Heart left ventricle (tissue), 16 donors: ENCODE results near the gene PALD1. TPM values are rescaled to one million over a fixed set of nuclear protein-coding genes. Genes with fewer than 3 reads are reported as not detected.
A peak's percentile ranks its signal among the peaks of the same experiment; 100 is the strongest.

Source experiments
- ATAC-seq, 4 donors: fragments of 200-7000 bp; cut with Tn5 transposase; one replicate each; pipeline ENCODE4 v1.9.1; 2020 to 2022; ENCODE audit warnings: moderate library complexity in 4 of 4, mild to moderate bottlenecking in 3 of 4, moderate number of reproducible peaks in 1 of 4
- DNase-seq, 5 donors: peaks; one replicate each; pipeline ENCODE4 v3.0.0-alpha.2; 2020
- H3K27ac ChIP-seq, 12 donors: fragments of 200-600 bp; sonication (generic) in 4 of 12; one replicate each; pipeline versions ENCODE4 v1.5.0 to v1.8.0; 2016 to 2022; ENCODE audit warnings: mild to moderate bottlenecking in 2 of 12
- H3K27me3 ChIP-seq, 9 donors: fragments of 200-600 bp; sonication (generic) in 2 of 9; one replicate each; pipeline versions ENCODE4 v1.5.1 to v1.8.0; 2016 to 2022; ENCODE audit warnings: mild to moderate bottlenecking in 3 of 9
- H3K36me3 ChIP-seq, 9 donors: fragments of 200-600 bp; sonication (generic) in 2 of 9; one replicate each; pipeline versions ENCODE4 v1.5.0 to v1.8.0; 2018 to 2022; ENCODE audit warnings: mild to moderate bottlenecking in 2 of 9
- H3K4me1 ChIP-seq, 12 donors: fragments of 200-600 bp; sonication (generic) in 4 of 12; one replicate each; pipeline versions ENCODE4 v1.5.0 to v1.8.0; 2016 to 2022; ENCODE audit warnings: mild to moderate bottlenecking in 3 of 12
- H3K4me3 ChIP-seq, 12 donors: fragments of 200-600 bp; sonication (generic) in 4 of 12; one replicate each; pipeline versions ENCODE4 v1.5.0 to v1.8.0; 2017 to 2022; ENCODE audit warnings: mild to moderate bottlenecking in 9 of 12, moderate library complexity in 4 of 12
- H3K9me3 ChIP-seq, 12 donors: fragments of 200-600 bp; sonication (generic) in 4 of 12; one replicate each; pipeline versions ENCODE4 v1.5.0 to v1.8.0; 2016 to 2022; ENCODE audit warnings: mild to moderate bottlenecking in 1 of 12
- POLR2A ChIP-seq, 2 donors: fragments of 450-650 bp; IDR thresholded peaks; one replicate each; pipeline ENCODE4 v1.6.1; 2017; ENCODE audit warnings: antibody characterized with exemption in 2 of 2, mild to moderate bottlenecking in 2 of 2, moderate library complexity in 2 of 2
- WGBS, 4 donors: extraction: QIAGEN DNeasy Blood & Tissue Kit in 2 of 4; methylation state at CpG; one replicate each; pipeline versions ENCODE4 v1.1.5 to v1.1.7; 2013 to 2018; 5-methylcytosine and 5-hydroxymethylcytosine counted together
- intact Hi-C, 10 donors: fragments of 100-400 bp; cut with DNase I; formaldehyde crosslinking; loops; one replicate each; pipeline versions ENCODE4 v1.11.1 to v1.14.2; 2022
- polyA plus RNA-seq, 2 donors: library from polyadenylated mRNA; stranded (reverse); fragments of 200-250 nt; gene quantifications; one replicate each; pipeline ENCODE4 v1.2.3, GENCODE V29; 2013
- total RNA-seq, 9 donors: library from RNA; depleted of rRNA in 2 of 9; stranded (reverse); fragments of >200 nt in 2 of 9; fragmentation: NEBNext Ultra II Directional in 3 of 9; extraction: Animal tissue kit (Norgen Biotek cat#: 25700) in 3 of 9; gene quantifications; one replicate each; pipeline versions ENCODE4 v1.1.0 to v1.2.4, GENCODE V29; 2016 to 2023
- TF ChIP-seq, protein P1 (sequence below), 12 donors: fragments of 200-600 bp; sonication (generic) in 4 of 12; IDR thresholded peaks; one replicate each; pipeline versions ENCODE4 v1.5.0 to v1.8.0; 2018 to 2022; ENCODE audit warnings: antibody characterized with exemption in 12 of 12, mild to moderate bottlenecking in 5 of 12
- donor health status: ischemic (EF 13 %, LVEDD 7.1; RV severe dilation, severe dysfunction).
- donor health status: healthy with polysubstance abuse.
- donor health status: DM: no; HTN: yes; CAD: no.
- donor health status: DM: no; HTN: no; CAD: no.
- donor health status: ischemic (EF 25% LVEDD 6.9; RV normal size, moderate dysfunction).
- donor health status: ischemic (EF 25% LVEDD 5.7; RV mildly dilated, moderate dysfunction).
- donor health status: healthy.
- donor health status: DM: yes; HTN: yes; CAD: no.
- donor health status: ischemic (EF 35%, LVEDD 5.7; RV mildly dilated, moderate dysfunction).
- donor health status: nonischemic (EF 11% LVEDD 7.7; RV severe dilation, severe dysfunction).
- donor health status: DM: yes; HTN: yes; CAD: no.
- donor health status: PGD.
- donor health status: ischemic (EF 29% LVEDD 5.4; RV normal size, mild dysfunction).
- donor health status: nonischemic (EF 23%, LVEDD 6.1; RV moderate dilation, normal function).

The PALD1 gene
- total and polyA plus RNA-seq, 11 donors = 2.7 to 12.3 (median 5.5) TPM

DNA sequence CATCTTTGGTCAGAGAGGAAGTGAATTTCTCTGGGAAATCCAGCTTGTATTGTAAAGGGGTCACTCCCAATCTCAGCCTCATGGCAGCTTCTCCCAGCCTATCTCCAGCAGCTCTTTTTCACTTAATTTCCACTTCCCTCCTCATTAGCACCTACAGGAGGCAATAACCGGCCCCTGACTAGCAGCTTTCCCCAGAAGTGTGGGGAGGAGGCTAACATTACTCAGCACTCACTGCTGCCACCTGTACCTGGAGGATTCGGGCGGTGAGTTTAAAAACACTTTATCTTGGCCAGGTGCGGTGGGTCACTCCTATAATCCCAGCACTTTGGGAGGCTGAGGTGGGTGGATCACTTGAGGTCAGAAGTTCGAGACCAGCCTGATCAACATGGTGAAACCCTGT is 40.8 kb upstream of the PALD1 start:
- no peak overlapping the region for H3K27ac ChIP-seq
- TF ChIP-seq POLR2A (IDR thresholded peaks at IDR 0.05) = no peak
- TF ChIP-seq, protein P1, sequence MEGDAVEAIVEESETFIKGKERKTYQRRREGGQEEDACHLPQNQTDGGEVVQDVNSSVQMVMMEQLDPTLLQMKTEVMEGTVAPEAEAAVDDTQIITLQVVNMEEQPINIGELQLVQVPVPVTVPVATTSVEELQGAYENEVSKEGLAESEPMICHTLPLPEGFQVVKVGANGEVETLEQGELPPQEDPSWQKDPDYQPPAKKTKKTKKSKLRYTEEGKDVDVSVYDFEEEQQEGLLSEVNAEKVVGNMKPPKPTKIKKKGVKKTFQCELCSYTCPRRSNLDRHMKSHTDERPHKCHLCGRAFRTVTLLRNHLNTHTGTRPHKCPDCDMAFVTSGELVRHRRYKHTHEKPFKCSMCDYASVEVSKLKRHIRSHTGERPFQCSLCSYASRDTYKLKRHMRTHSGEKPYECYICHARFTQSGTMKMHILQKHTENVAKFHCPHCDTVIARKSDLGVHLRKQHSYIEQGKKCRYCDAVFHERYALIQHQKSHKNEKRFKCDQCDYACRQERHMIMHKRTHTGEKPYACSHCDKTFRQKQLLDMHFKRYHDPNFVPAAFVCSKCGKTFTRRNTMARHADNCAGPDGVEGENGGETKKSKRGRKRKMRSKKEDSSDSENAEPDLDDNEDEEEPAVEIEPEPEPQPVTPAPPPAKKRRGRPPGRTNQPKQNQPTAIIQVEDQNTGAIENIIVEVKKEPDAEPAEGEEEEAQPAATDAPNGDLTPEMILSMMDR (IDR thresholded peaks at IDR 0.05) = no peak
- no peaks in the 10 kb centered on the region for H3K36me3 ChIP-seq
- ATAC-seq (no peak), DNase-seq (no peak)
- H3K9me3 ChIP-seq = no peaks in the 10 kb centered on the region
- intact Hi-C loops = no loop called here
- WGBS, 4 donors = 81 to 85% (median 84%) methylated on average over 5 of the region's 5 CpGs
- peaks cover 0 to 39% (median 27%) of the 10 kb centered on the region in 9 donors for H3K27me3 ChIP-seq
- no peak overlapping the region for H3K4me3 ChIP-seq
- H3K4me1 ChIP-seq = peaks cover 0 to 38% (median 24%) of the 10 kb centered on the region in 12 donors

DNA sequence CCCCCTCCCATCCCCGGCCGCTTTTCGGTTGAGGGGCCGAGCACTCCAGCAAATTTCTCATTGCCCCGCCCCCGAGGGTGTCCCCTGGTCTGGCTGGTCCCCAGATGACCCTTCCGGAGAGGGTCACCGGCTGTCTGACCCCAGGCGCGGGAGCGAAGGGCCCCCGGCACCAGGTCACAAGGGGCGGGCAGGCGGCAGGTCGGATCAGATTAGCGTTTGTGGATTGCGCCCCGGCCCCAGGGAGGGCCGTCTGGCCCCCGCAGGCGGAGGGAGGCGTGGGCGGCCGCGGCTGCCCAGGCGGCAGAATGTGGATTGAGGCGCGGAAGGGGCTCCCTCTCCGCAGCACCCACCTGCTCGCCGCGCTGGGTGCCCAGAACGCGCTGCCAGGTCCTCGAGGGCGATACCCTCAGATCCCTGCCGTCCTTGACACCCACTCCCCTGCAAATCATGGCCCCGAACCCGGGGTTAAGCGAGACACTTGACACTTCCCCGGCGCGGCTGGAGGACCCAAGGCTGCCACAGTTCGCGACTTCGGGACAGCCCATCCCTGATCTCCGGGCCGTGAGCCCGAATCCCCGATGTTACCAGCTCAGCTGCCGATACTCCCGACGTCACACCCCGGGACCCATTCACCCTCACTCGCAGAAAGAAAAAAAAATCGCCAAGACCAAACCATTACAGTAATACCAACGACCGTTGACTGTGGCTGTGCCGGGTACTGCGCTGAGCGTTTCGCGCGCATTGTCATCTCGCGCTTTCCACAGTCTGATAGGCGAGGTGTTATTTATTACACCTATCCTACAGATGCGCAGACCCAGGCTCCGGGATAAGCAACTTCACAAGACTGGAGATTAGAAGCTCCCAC is 38.0 kb upstream of the PALD1 start:
- Histone ChIP-seq H3K27me3 (peaks cover 0 to 42% (median 27%) of the 10 kb centered on the region in 9 donors), H3K4me3 (peak overlapping the region in 10 of 12 donors; percentile 20 to 49 (median 40)), H3K9me3 (no peaks in the 10 kb centered on the region), H3K27ac (no peak overlapping the region), H3K4me1 (peaks cover 0 to 23% (median 15%) of the 10 kb centered on the region in 12 donors), H3K36me3 (no peaks in the 10 kb centered on the region)
- ATAC-seq (peak in 3 of 4 donors; percentile 8 to 31 (median 21)), DNase-seq (no peak)
- intact Hi-C loops = loop anchor here in 1 of 10 donors (10.0 kb wide), 1 partner anchor 234 kb away; the partner anchor contains the start of gene ADAMTS14
- TF ChIP-seq POLR2A (IDR thresholded peaks at IDR 0.05) = no peak
- TF ChIP-seq, protein P1 (IDR thresholded peaks at IDR 0.05) = no peak
- WGBS, 4 donors = 6 to 9% (median 7%) methylated on average over 50 to 69 of the region's 69 CpGs

DNA sequence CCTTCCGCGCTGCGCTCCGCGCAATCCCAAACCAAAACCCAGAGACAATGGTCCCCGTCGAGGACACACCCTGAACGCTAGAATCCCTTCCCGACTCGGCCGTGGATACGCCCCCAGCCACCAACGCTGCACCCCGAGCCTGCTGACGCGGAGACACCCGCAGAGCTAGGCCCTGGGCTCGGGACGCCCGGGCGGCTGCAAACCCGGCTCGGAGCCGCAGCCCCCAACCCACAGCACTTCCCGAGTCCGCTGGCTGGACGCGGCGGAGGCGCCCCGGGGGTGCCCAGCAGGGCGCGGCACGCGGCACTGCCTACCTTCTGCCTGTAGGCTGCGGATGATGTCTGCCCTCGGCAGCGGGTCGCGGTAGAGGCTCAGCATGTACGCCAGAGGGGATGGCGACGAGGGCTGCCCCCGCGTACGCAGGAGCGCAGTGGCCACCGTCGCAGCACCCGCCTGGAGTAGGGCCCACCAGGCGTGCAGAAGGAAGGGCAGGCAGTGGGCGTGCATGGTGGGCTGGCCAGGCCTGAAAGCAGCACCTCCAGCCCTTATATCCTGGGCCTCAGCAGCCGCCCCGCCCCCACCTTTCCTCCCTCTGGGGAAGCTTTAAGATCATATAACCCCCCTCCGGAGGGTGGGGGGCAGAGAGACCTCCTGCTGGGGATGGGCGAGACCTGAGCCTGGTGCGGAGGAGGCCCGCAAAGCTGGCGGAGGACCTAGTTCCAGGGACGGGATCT is 37.2 kb upstream of the PALD1 start, which contains the start of gene NODAL:
Gene NODAL (minus strand): TSS at position 521 of the 734 bp plus-strand sequence. CDS start 14 bp downstream, at position 507.
- intact Hi-C loops = loop anchor here in 1 of 10 donors (10.0 kb wide), 1 partner anchor 233 kb away; the partner anchor contains the start of gene ADAMTS14
- ATAC-seq = peak in 3 of 4 donors; percentile 21 to 47 (median 28)
- 10 to 21% (median 16%) methylated on average over 45 to 60 of the region's 60 CpGs for WGBS, 4 donors

More for the DNA sequence above, 37.2 kb upstream of the PALD1 start, which contains the start of gene NODAL:
- peak within 1 kb of the TSS; percentile 3 to 49 (median 38) for H3K4me3 ChIP-seq
- H3K27me3 ChIP-seq = peaks cover 0 to 42% (median 27%) of the 10 kb centered on the region in 9 donors
- H3K36me3 ChIP-seq = no peaks in the 10 kb centered on the region
- no peak for DNase-seq
- no peak within 1 kb of the TSS for H3K27ac ChIP-seq
- no peaks in the 10 kb centered on the region for H3K9me3 ChIP-seq
- TF ChIP-seq, protein P1 (IDR thresholded peaks at IDR 0.05) = no peak
- no peak for TF ChIP-seq POLR2A (IDR thresholded peaks at IDR 0.05)
- peaks cover 0 to 31% (median 15%) of the 10 kb centered on the region in 12 donors for H3K4me1 ChIP-seq
